Ishikawa (cell line): Measurements from ENCODE around the gene CAPN5.

Experiments
- CEBPB ChIP-seq: IDR thresholded peaks from 2 replicates; pipeline ENCODE4 v1.6.1; 2012
- CREB1 ChIP-seq: IDR thresholded peaks from 2 replicates; pipeline ENCODE4 v1.6.1; 2012; ENCODE audit warnings: low read depth
- EGR1 ChIP-seq: IDR thresholded peaks from 2 replicates; pipeline ENCODE4 v1.6.1; 2012
- EP300 ChIP-seq: IDR thresholded peaks from 2 replicates; pipeline ENCODE4 v1.6.1; 2012; ENCODE audit warnings: borderline replicate concordance
- FOXM1 ChIP-seq: IDR thresholded peaks from 2 replicates; pipeline ENCODE4 v1.6.1; 2012; ENCODE audit warnings: low read depth, borderline replicate concordance
- MAX ChIP-seq: IDR thresholded peaks from 2 replicates; pipeline ENCODE4 v1.6.1; 2012
- NFIC ChIP-seq: IDR thresholded peaks from 2 replicates; pipeline ENCODE4 v1.6.1; 2012
- RAD21 ChIP-seq: IDR thresholded peaks from 2 replicates; pipeline ENCODE4 v1.6.1; 2012; ENCODE audit warnings: low read depth
- REST ChIP-seq: IDR thresholded peaks from 2 replicates; pipeline ENCODE4 v1.6.1; 2012; ENCODE audit warnings: low read depth, mild to moderate bottlenecking
- TAF1 ChIP-seq: IDR thresholded peaks from 2 replicates; pipeline ENCODE4 v1.6.1; 2012; ENCODE audit warnings: low read depth, mild to moderate bottlenecking
- TCF12 ChIP-seq: IDR thresholded peaks from 2 replicates; pipeline ENCODE4 v1.6.1; 2012; ENCODE audit warnings: low read depth
- TEAD4 ChIP-seq: IDR thresholded peaks from 2 replicates; pipeline ENCODE4 v1.6.1; 2012
- USF1 ChIP-seq: IDR thresholded peaks from 2 replicates; pipeline ENCODE4 v1.6.1; 2012
- YY1 ChIP-seq: IDR thresholded peaks from 2 replicates; pipeline ENCODE4 v1.6.1; 2012; ENCODE audit warnings: low read depth
- ZBTB7A ChIP-seq: IDR thresholded peaks from 2 replicates; pipeline ENCODE4 v1.6.1; 2012; ENCODE audit warnings: low read depth

The CAPN5 gene

GRCh38 chr11:77063407-77063806, 3.4 kb upstream of the CAPN5 start:
- TF ChIP-seq NFIC (no peak), EGR1 (no peak), YY1 (no peak), CREB1 (no peak), MAX (no peak), CEBPB (no peak), RAD21 (no peak), TCF12 (no peak), TAF1 (no peak), USF1 (no peak), REST (no peak), EP300 (no peak), ZBTB7A (no peak), FOXM1 (no peak), TEAD4 (no peak)

GRCh38 chr11:77063861-77064260, 2.9 kb upstream of the CAPN5 start:
- TF ChIP-seq USF1 = no peak
- no peak for TF ChIP-seq TEAD4
- TF ChIP-seq TCF12 = no peak
- no peak for TF ChIP-seq NFIC
- TF ChIP-seq TAF1 = no peak
- no peak for TF ChIP-seq YY1
- TF ChIP-seq CEBPB = no peak
- TF ChIP-seq CREB1 = no peak
- TF ChIP-seq ZBTB7A = no peak

- TF ChIP-seq TEAD4 (no peak), YY1 (no peak), ZBTB7A (no peak), CEBPB (no peak), TCF12 (no peak), MAX (no peak), REST (no peak), TAF1 (no peak), EP300 (no peak), FOXM1 (no peak), USF1 (no peak), CREB1 (no peak), NFIC (no peak), RAD21 (no peak), EGR1 (no peak)
Observed at GRCh38 chr11:77064648-77065217, 2.0 kb upstream of the CAPN5 start.

GRCh38 chr11:77065878-77066228, 918 bp upstream of the CAPN5 start:
- no peak for TF ChIP-seq FOXM1

- TF ChIP-seq TEAD4 (no peak), RAD21 (no peak), USF1 (no peak), MAX (no peak), YY1 (no peak), EGR1 (no peak), REST (no peak), EP300 (no peak), CEBPB (no peak), TCF12 (no peak), CREB1 (no peak)
Observed at GRCh38 chr11:77067861-77068443, 1.2 kb downstream of the CAPN5 start.
